Caco-2 (cell line): ENCODE data around the gene ALAD. TPM values are rescaled to one million over a fixed set of nuclear protein-coding genes. Genes with fewer than 3 reads are reported as not detected.

Experiments
- BruUV-seq: library from RNA; stranded (reverse); fragments of 400-500 nt; replicated peaks from 2 replicates; lab custom pipeline; 2021; lab: Mats Ljungman, UMichigan
- CTCF ChIA-PET: fragments of 300-600 bp; sonication (Branson Sonifier 250); formaldehyde crosslinking; loops from one replicate; lab custom pipeline; 2022; ENCODE audit warnings: antibody characterized with exemption; lab: Charles Lee
- POLR2A ChIA-PET: fragments of 300-600 bp; sonication (Branson Sonifier 250); formaldehyde crosslinking; loops from one replicate; lab custom pipeline; 2022; ENCODE audit warnings: antibody characterized with exemption; lab: Charles Lee
- DNase-seq, 2 experiments: peaks; one replicate each; pipeline versions ENCODE4 v3.0.0 to v3.0.0-alpha.2; 2020 to 2022
- H3K27me3 ChIP-seq: replicated peaks from 2 replicates; pipeline ENCODE4 v1.6.0; 2011; ENCODE audit warnings: low read length; ENCODE audit not compliant: control insufficient read depth, insufficient read depth
- H3K36me3 ChIP-seq: 2 replicates; pipeline ENCODE4 v1.5.1; 2011; ENCODE audit warnings: low read length; ENCODE audit not compliant: control insufficient read depth, insufficient read depth
- H3K4me1 ChIP-seq: fragments of 250-450 bp; sonication (Bioruptor Pico); 2 replicates; pipeline ENCODE4 v1.5.1; 2020; ENCODE audit warnings: mild to moderate bottlenecking
- H3K4me3 ChIP-seq: 2 replicates; pipeline ENCODE4 v1.5.1; 2011; ENCODE audit warnings: low read depth, mild to moderate bottlenecking, control low read depth, low read length
- H3K9me3 ChIP-seq: fragments of 250-450 bp; sonication (Bioruptor Pico); 2 replicates; pipeline ENCODE4 v1.5.1; 2020; ENCODE audit warnings: mild to moderate bottlenecking, moderate library complexity
- H3K27ac Mint-ChIP-seq: one replicate; pipeline ENCODE4 v1.8.0; 2022; ENCODE audit warnings: mixed read lengths; ENCODE audit not compliant: unreplicated experiment
- H3K27me3 Mint-ChIP-seq: one replicate; pipeline ENCODE4 v1.8.0; 2022; ENCODE audit warnings: mixed read lengths; ENCODE audit not compliant: insufficient read depth, unreplicated experiment
- H3K36me3 Mint-ChIP-seq: one replicate; pipeline ENCODE4 v1.8.0; 2022; ENCODE audit warnings: mild to moderate bottlenecking, mixed read lengths; ENCODE audit not compliant: insufficient read depth, unreplicated experiment
- H3K4me1 Mint-ChIP-seq: one replicate; pipeline ENCODE4 v1.8.0; 2022; ENCODE audit warnings: low read depth, mixed read lengths; ENCODE audit not compliant: unreplicated experiment
- H3K4me3 Mint-ChIP-seq: one replicate; pipeline ENCODE4 v1.8.0; 2022; ENCODE audit warnings: mild to moderate bottlenecking, moderate library complexity, mixed read lengths; ENCODE audit not compliant: unreplicated experiment
- H3K9me3 Mint-ChIP-seq: one replicate; pipeline ENCODE4 v1.8.0; 2022; ENCODE audit warnings: mixed read lengths; ENCODE audit not compliant: unreplicated experiment
- intact Hi-C: fragments of 100-400 bp; cut with micrococcal nuclease; formaldehyde crosslinking; loops from one replicate; pipeline ENCODE4 v1.10.0; 2022; ENCODE audit not compliant: unreplicated experiment
- total RNA-seq: library from RNA; stranded (reverse); gene quantifications from 2 replicates; pipeline ENCODE4 v1.2.3, GENCODE V29; 2022
- TF ChIP-seq, protein P1 (sequence below), 2 experiments: fragments of 200-600 bp in 1 of 2; IDR thresholded peaks; 1 replicate in 1 of 2; 2 replicates in 1 of 2; pipeline versions ENCODE4 v1.5.1 to v1.8.0; 2011 to 2022; ENCODE audit warnings: antibody characterized with exemption in 1 of 2, control low read depth in 1 of 2, inconsistent platforms in 1 of 2, low read depth in 1 of 2, low read length in 1 of 2, mild to moderate bottlenecking in 1 of 2, moderate library complexity in 1 of 2; ENCODE audit not compliant: insufficient read depth in 1 of 2, severe bottlenecking in 1 of 2, unreplicated experiment in 1 of 2

ALAD gene
- total RNA-seq, 1 experiment from 2014 or later, result 48.8 TPM

DNA sequence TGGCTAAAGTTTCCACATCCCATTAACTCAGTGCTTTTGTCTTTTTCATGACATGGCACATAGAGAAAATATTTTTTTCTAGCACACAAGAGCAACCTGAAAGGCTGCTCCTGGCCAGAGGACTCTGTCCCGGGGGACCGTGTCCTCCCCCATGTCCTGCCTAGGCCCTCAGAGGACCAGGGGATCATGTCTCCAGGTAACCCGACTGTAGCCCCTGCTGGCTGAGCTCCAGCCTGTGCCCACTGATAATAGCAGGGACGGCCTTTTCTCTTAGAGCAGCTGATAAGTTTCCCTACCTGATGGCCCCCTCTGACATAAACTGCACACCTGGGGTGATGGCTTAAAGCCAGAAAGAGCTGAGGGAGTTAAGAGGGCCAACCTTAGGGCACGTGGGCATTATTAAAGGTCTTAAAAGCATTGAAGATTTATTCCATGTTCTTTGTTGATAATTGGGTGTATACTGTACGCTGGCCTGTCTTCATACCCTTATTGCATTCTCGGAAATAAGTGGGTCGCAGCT is 30.2 kb downstream of the ALAD start:
- Mint-ChIP-seq H3K9me3 (no peaks in the 10 kb centered on the region), H3K4me1 (no peaks in the 10 kb centered on the region), H3K36me3 (peaks cover 38% of the 10 kb centered on the region), H3K27ac (no peak overlapping the region), H3K4me3 (no peak overlapping the region), H3K27me3 (no peaks in the 10 kb centered on the region)
- CTCF ChIA-PET, result no interaction called here
- intact Hi-C loops, result no loop called here
- H3K4me1 ChIP-seq, result peaks cover 9% of the 10 kb centered on the region; the same call in 1 of the 2 replicates
- H3K9me3 ChIP-seq, result no peaks in the 10 kb centered on the region
- POLR2A ChIA-PET, result interaction anchor here (0.6 to 1.0 kb wide), 2 partner anchors 39 to 146 kb away, joined by 3 read pairs; partner anchors contain the start of genes C9orf43 and POLE3
- H3K4me3 ChIP-seq, result no peak overlapping the region
- TF ChIP-seq, protein P1, sequence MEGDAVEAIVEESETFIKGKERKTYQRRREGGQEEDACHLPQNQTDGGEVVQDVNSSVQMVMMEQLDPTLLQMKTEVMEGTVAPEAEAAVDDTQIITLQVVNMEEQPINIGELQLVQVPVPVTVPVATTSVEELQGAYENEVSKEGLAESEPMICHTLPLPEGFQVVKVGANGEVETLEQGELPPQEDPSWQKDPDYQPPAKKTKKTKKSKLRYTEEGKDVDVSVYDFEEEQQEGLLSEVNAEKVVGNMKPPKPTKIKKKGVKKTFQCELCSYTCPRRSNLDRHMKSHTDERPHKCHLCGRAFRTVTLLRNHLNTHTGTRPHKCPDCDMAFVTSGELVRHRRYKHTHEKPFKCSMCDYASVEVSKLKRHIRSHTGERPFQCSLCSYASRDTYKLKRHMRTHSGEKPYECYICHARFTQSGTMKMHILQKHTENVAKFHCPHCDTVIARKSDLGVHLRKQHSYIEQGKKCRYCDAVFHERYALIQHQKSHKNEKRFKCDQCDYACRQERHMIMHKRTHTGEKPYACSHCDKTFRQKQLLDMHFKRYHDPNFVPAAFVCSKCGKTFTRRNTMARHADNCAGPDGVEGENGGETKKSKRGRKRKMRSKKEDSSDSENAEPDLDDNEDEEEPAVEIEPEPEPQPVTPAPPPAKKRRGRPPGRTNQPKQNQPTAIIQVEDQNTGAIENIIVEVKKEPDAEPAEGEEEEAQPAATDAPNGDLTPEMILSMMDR (IDR thresholded peaks at IDR 0.05; ENCODE audit: insufficient read depth in 1 of 2, low read depth in 1 of 2, low read length in 1 of 2, severe bottlenecking in 1 of 2, unreplicated experiment in 1 of 2), result no peak
- DNase-seq, result no peak
- H3K27me3 ChIP-seq, result no peaks in the 10 kb centered on the region
- BruUV-seq, result TSS peak; percentile 11
- H3K36me3 ChIP-seq, result peaks cover 10% of the 10 kb centered on the region

DNA sequence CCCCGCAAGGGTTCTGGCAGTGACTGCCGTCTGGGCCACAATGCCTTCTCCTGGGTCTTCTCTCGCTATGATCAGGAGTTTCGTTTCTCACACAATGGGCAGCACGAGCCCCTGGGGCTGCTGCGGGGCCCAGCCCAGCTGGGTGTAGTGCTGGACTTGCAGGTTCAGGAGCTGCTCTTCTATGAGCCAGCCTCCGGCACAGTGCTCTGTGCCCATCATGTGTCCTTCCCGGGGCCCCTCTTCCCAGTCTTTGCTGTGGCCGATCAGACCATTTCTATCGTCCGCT is 31.3 kb downstream of the ALAD start:
- Histone ChIP-seq H3K4me3 (no peak overlapping the region), H3K9me3 (no peaks in the 10 kb centered on the region), H3K4me1 (no peaks in the 10 kb centered on the region; the same call in 1 of the 2 replicates), H3K36me3 (peaks cover 7% of the 10 kb centered on the region), H3K27me3 (no peaks in the 10 kb centered on the region)
- DNase-seq, result no peak
- Mint-ChIP-seq H3K27me3 (no peaks in the 10 kb centered on the region), H3K4me1 (no peaks in the 10 kb centered on the region), H3K9me3 (no peaks in the 10 kb centered on the region), H3K4me3 (no peak overlapping the region), H3K36me3 (peaks cover 27% of the 10 kb centered on the region), H3K27ac (no peak overlapping the region)
- intact Hi-C loops, result no loop called here
- TF ChIP-seq, protein P1 (IDR thresholded peaks at IDR 0.05; ENCODE audit: insufficient read depth in 1 of 2, low read depth in 1 of 2, low read length in 1 of 2, severe bottlenecking in 1 of 2, unreplicated experiment in 1 of 2), result no peak
- ChIA-PET POLR2A (no interaction called here), CTCF (interaction anchor here (0.6 to 0.7 kb wide), 3 partner anchors 14 to 256 kb away, joined by 3 to 6 read pairs (median 3); no protein-coding TSS in a partner anchor)
- BruUV-seq, result no TSS peak

DNA sequence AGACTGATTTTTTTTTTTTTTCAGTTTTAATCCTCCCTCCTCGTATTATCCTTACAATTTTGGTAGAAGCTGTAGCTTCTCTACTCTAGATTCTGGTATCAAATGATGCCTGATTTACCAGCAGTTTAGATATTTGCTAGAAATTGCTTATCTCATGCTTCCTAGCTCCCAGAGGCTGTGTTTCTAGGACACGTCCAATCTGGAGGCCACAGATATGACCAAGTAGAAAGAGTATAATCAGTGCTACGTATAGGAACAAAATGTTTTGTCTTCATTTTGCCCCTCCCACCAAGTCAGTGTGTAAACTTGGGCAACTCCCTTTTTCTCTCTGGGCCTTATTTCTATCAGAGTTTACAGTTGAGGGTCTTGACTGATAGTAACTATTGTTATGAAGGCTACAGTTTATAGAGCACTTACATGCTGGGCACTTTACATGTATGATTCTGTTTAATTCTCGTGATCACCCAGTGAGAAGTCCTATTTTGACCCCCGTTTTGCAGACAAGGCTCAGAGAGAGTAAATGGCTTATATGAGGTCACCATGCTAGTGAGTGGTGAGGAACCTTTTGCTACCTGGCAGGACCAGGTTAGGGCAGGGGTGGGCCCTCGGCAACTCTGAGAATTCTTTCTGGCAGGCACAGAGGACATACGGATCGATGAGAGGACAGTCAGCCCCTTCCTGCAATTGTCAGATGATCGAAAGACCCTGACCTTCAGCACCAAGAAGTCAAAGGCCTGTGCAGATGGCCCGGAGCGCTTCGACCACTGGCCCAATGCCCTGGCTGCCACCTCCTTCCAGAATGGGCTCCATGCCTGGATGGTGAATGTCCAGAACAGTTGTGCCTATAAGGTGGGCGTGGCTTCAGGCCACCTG is 31.9 kb downstream of the ALAD start:
- Histone ChIP-seq H3K4me1 (no peaks in the 10 kb centered on the region), H3K36me3 (peaks cover 5% of the 10 kb centered on the region), H3K9me3 (no peaks in the 10 kb centered on the region), H3K4me3 (no peak overlapping the region), H3K27me3 (no peaks in the 10 kb centered on the region)
- Mint-ChIP-seq H3K4me3 (no peak overlapping the region), H3K4me1 (no peaks in the 10 kb centered on the region), H3K9me3 (no peaks in the 10 kb centered on the region), H3K36me3 (peaks cover 21% of the 10 kb centered on the region), H3K27ac (no peak overlapping the region), H3K27me3 (no peaks in the 10 kb centered on the region)
- BruUV-seq, result no TSS peak
- no peak for DNase-seq
- POLR2A ChIA-PET, result interaction anchor here (0.6 kb wide), 1 partner anchor 147 kb away, joined by 3 read pairs; no protein-coding TSS in a partner anchor
- CTCF ChIA-PET, result no interaction called here
- TF ChIP-seq, protein P1 (IDR thresholded peaks at IDR 0.05; ENCODE audit: insufficient read depth in 1 of 2, low read depth in 1 of 2, low read length in 1 of 2, severe bottlenecking in 1 of 2, unreplicated experiment in 1 of 2), result no peak
- intact Hi-C loops, result no loop called here
